H1 (cell line): ENCODE measurements around the gene NKTR. TPM values are rescaled to one million over a fixed set of nuclear protein-coding genes. Genes with fewer than 3 reads are reported as not detected.

Experiments used
- CHD2 ChIP-seq: IDR thresholded peaks from 2 replicates; pipeline ENCODE4 v1.6.1; 2012; ENCODE audit warnings: low read length, improper control_type of control experiment
- CREB1 ChIP-seq: IDR thresholded peaks from 2 replicates; pipeline ENCODE4 v1.6.1; 2012; ENCODE audit warnings: inconsistent platforms
- CTCF ChIP-seq, 3 experiments: IDR thresholded peaks; 1 replicate in 2 of 3; 2 replicates in 1 of 3; pipeline versions ENCODE4 v1.5.1 to v1.6.1; 2011; ENCODE audit warnings: low read length in 3 of 3, mild to moderate bottlenecking in 3 of 3, inconsistent platforms in 2 of 3, low read depth in 1 of 3, moderate library complexity in 1 of 3; ENCODE audit not compliant: insufficient read depth in 1 of 3; ENCODE audit errors: control extremely low read depth in 1 of 3
- GABPA ChIP-seq: IDR thresholded peaks from 2 replicates; pipeline ENCODE4 v1.6.1; 2011; ENCODE audit warnings: mild to moderate bottlenecking, low read length, moderate library complexity, borderline replicate concordance; ENCODE audit not compliant: insufficient read depth
- PHF8 ChIP-seq: fragments of 200-600 bp; sonication (generic); conservative IDR thresholded peaks from 2 replicates; pipeline ENCODE4 v1.7.1; 2012; ENCODE audit warnings: low read depth, mild to moderate bottlenecking, inconsistent platforms, low read length, moderate library complexity
- POLR2AphosphoS5 ChIP-seq: IDR thresholded peaks from 2 replicates; pipeline ENCODE4 v1.6.1; 2011; ENCODE audit warnings: low read depth, low read length
- SP2 ChIP-seq: IDR thresholded peaks from 2 replicates; pipeline ENCODE4 v1.6.1; 2012; ENCODE audit warnings: mild to moderate bottlenecking, low read length, inconsistent platforms
- TAF7 ChIP-seq: optimal IDR thresholded peaks from 2 replicates; pipeline ENCODE3; 2011; ENCODE audit warnings: low read depth, mild to moderate bottlenecking, inconsistent platforms, low read length, moderate library complexity, borderline replicate concordance
- TBP ChIP-seq: IDR thresholded peaks from 2 replicates; pipeline ENCODE4 v1.6.1; 2011; ENCODE audit warnings: low read depth, low read length, improper control_type of control experiment
- TCF12 ChIP-seq: IDR thresholded peaks from 2 replicates; pipeline ENCODE4 v1.6.1; 2011; ENCODE audit warnings: low read depth, mild to moderate bottlenecking, low read length
- polyA plus RNA-seq, 7 experiments: library from polyadenylated mRNA; depleted of rRNA in 3 of 7; stranded (reverse) in 5 of 7; unstranded in 2 of 7; fragments of >200 nt in 5 of 7; fragments of 200-250 nt in 2 of 7; gene quantifications; 1 replicate in 5 of 7; 2 replicates in 1 of 7; 4 replicates in 1 of 7; pipeline versions ENCODE4 v1.2.1 to v1.2.3, GENCODE V29; 2011 to 2013; ENCODE audit warnings: missing spikeins in 2 of 7, mixed read lengths in 2 of 7
- total RNA-seq: library from RNA; stranded (reverse); fragmentation: NEBNext Ultra II Directional; extraction: Animal tissue kit (Norgen Biotek cat#: 25700); gene quantifications from 2 replicates; pipeline ENCODE4 v1.2.1, GENCODE V29; 2021

Gene NKTR
- total and polyA plus RNA-seq, 2 of the 8 experiments (the other 6 are each of a cell fraction or from before 2014, with no cell fraction given), result 24.1 to 62.2 TPM

GRCh38 chr3:42600111-42600957 lies at the start of gene NKTR (continued):
- TF ChIP-seq CHD2 (peak; percentile 98), PHF8 (peak; percentile 89), TAF7 (peak; percentile 64), SP2 (no peak), TBP (peak; percentile 74; the same call in 1 of the 2 replicates), TCF12 (0 out of 2 replicates have a peak, but pooled peaks have one; percentile 2), CTCF (IDR thresholded peaks at IDR 0.05; ENCODE audit: control extremely low read depth in 1 of 3, insufficient read depth in 1 of 3, low read depth in 1 of 3, low read length in 3 of 3) (0 out of 4 replicates have a peak, but pooled peaks of 1 of the 3 experiments have one; percentile 19), CREB1 (peak; percentile 71), POLR2AphosphoS5 (peak; percentile 70), GABPA (no peak)
